GM23338 (cell line): ENCODE measurements around the gene SCGB1D2. TPM values are rescaled to one million over a fixed set of nuclear protein-coding genes. Genes with fewer than 3 reads are reported as not detected.

Source experiments
- ATAC-seq: fragments of 200-7000 bp; cut with Tn5 transposase; 3 replicates; pipeline ENCODE4 v1.9.1; 2020
- DNase-seq: peaks from one replicate; pipeline ENCODE4 v3.0.0-alpha.2; 2015; ENCODE audit warnings: low spot score
- H2AFZ ChIP-seq: fragments of 200-600 bp; sonication (generic); 2 replicates; pipeline ENCODE4 v1.8.0; 2016; ENCODE audit warnings: antibody characterized with exemption, mild to moderate bottlenecking, moderate library complexity
- H3F3A ChIP-seq: fragments of 200-600 bp; sonication (generic); replicated peaks from 2 replicates; pipeline ENCODE4 v1.8.0; 2017; ENCODE audit warnings: antibody characterized with exemption, mixed run types, low read depth
- H3K27ac ChIP-seq: fragments of 200-600 bp; sonication (generic); 2 replicates; pipeline ENCODE4 v1.6.1; 2016; ENCODE audit warnings: low read depth
- H3K27me3 ChIP-seq: fragments of 200-600 bp; sonication (generic); 2 replicates; pipeline ENCODE4 v1.8.0; 2016; ENCODE audit warnings: mild to moderate bottlenecking, mixed run types, moderate library complexity; ENCODE audit not compliant: insufficient read depth
- H3K36me3 ChIP-seq: fragments of 200-600 bp; sonication (generic); 2 replicates; pipeline ENCODE4 v1.8.0; 2016; ENCODE audit warnings: mild to moderate bottlenecking; ENCODE audit not compliant: insufficient read depth
- H3K4me1 ChIP-seq: fragments of 200-600 bp; sonication (generic); 2 replicates; pipeline ENCODE4 v1.8.0; 2016; ENCODE audit warnings: mild to moderate bottlenecking, moderate library complexity; ENCODE audit not compliant: insufficient read depth
- H3K4me2 ChIP-seq: fragments of 200-600 bp; sonication (generic); 2 replicates; pipeline ENCODE4 v1.7.1; 2017; ENCODE audit warnings: mixed run types
- H3K4me3 ChIP-seq: fragments of 200-600 bp; sonication (generic); 2 replicates; pipeline ENCODE4 v1.6.1; 2016; ENCODE audit warnings: mixed run types
- H3K79me2 ChIP-seq: fragments of 200-600 bp; sonication (generic); replicated peaks from 2 replicates; pipeline ENCODE4 v1.8.0; 2017; ENCODE audit warnings: mild to moderate bottlenecking; ENCODE audit not compliant: insufficient read depth
- H3K9me2 ChIP-seq: fragments of 200-600 bp; sonication (generic); 2 replicates; pipeline ENCODE4 v1.8.0; 2017; ENCODE audit not compliant: insufficient read depth
- H4K20me1 ChIP-seq: fragments of 200-600 bp; sonication (generic); replicated peaks from 2 replicates; pipeline ENCODE4 v1.8.0; 2017; ENCODE audit warnings: mild to moderate bottlenecking; ENCODE audit not compliant: insufficient read depth
- H3K27ac Mint-ChIP-seq: 2 replicates; pipeline ENCODE4 v1.8.0; 2020; ENCODE audit warnings: inconsistent platforms, mild to moderate bottlenecking, moderate library complexity, mixed read lengths
- H3K27me3 Mint-ChIP-seq: 3 replicates; pipeline ENCODE4 v1.8.0; 2022; ENCODE audit warnings: low read depth, mild to moderate bottlenecking, moderate library complexity, mixed read lengths, inconsistent platforms; ENCODE audit not compliant: insufficient read depth, poor library complexity
- H3K36me3 Mint-ChIP-seq: 3 replicates; pipeline ENCODE4 v1.8.0; 2021; ENCODE audit warnings: low read depth, mild to moderate bottlenecking, inconsistent platforms, moderate library complexity, mixed read lengths
- H3K4me1 Mint-ChIP-seq: 3 replicates; pipeline ENCODE4 v1.8.0; 2020; ENCODE audit warnings: mild to moderate bottlenecking, inconsistent platforms, mixed read lengths
- H3K4me3 Mint-ChIP-seq: 3 replicates; pipeline ENCODE4 v1.8.0; 2021; ENCODE audit warnings: moderate library complexity, mild to moderate bottlenecking, inconsistent platforms, mixed read lengths
- H3K9me3 Mint-ChIP-seq: 3 replicates; pipeline ENCODE4 v1.8.0; 2020; ENCODE audit warnings: moderate library complexity, mild to moderate bottlenecking, inconsistent platforms, mixed read lengths
- CREB1 ChIP-seq: fragments of 250-450 bp; sonication (Bioruptor Pico); IDR thresholded peaks from 2 replicates; pipeline ENCODE4 v1.5.0; 2020; ENCODE audit warnings: low read depth, mild to moderate bottlenecking, moderate library complexity
- CTCF ChIP-seq, 2 experiments: fragments of 200-600 bp in 1 of 2; sonication (generic) in 1 of 2; conservative IDR thresholded peaks; 2 replicates each; pipeline versions ENCODE4 v1.5.1 to v1.6.1; 2016 to 2017; ENCODE audit warnings: antibody characterized with exemption in 2 of 2, low read depth in 2 of 2, mild to moderate bottlenecking in 2 of 2, moderate library complexity in 1 of 2
- ETS1 ChIP-seq: IDR thresholded peaks from 2 replicates; pipeline ENCODE4 v1.6.1; 2016; ENCODE audit warnings: antibody characterized with exemption
- EZH2 ChIP-seq: fragments of 200-600 bp; sonication (generic); IDR thresholded peaks from one replicate; pipeline ENCODE4 v1.8.0; 2017; ENCODE audit warnings: antibody characterized with exemption, mild to moderate bottlenecking, low read depth; ENCODE audit not compliant: unreplicated experiment
- EZH2phosphoT487 ChIP-seq: fragments of 200-600 bp; sonication (generic); IDR thresholded peaks from one replicate; pipeline ENCODE4 v1.8.1; 2018; ENCODE audit warnings: antibody characterized with exemption; ENCODE audit not compliant: unreplicated experiment
- JUNB ChIP-seq: IDR thresholded peaks from one replicate; pipeline ENCODE4 v1.6.1; 2016; ENCODE audit warnings: antibody characterized with exemption; ENCODE audit not compliant: unreplicated experiment
- NANOG ChIP-seq: IDR thresholded peaks from 2 replicates; pipeline ENCODE4 v1.6.1; 2016; ENCODE audit warnings: antibody characterized with exemption, borderline replicate concordance
- POLR2AphosphoS5 ChIP-seq: IDR thresholded peaks from 2 replicates; pipeline ENCODE4 v1.6.1; 2016; ENCODE audit warnings: antibody characterized with exemption, low read depth
- REST ChIP-seq: IDR thresholded peaks from one replicate; pipeline ENCODE4 v1.6.1; 2018; ENCODE audit warnings: antibody characterized with exemption; ENCODE audit not compliant: unreplicated experiment
- STAT1 ChIP-seq: IDR thresholded peaks from one replicate; pipeline ENCODE4 v1.6.1; 2016; ENCODE audit warnings: antibody characterized with exemption; ENCODE audit not compliant: unreplicated experiment
- ZNF114 ChIP-seq: fragments of 250-450 bp; sonication (Bioruptor Pico); IDR thresholded peaks from 2 replicates; pipeline ENCODE4 v1.5.0; 2020; ENCODE audit warnings: mild to moderate bottlenecking, moderate library complexity
- ZNF331 ChIP-seq: fragments of 250-450 bp; sonication (Bioruptor Pico); IDR thresholded peaks from 2 replicates; pipeline ENCODE4 v1.5.0; 2020; ENCODE audit warnings: low read depth, mild to moderate bottlenecking, moderate library complexity
- polyA plus RNA-seq: library from polyadenylated mRNA; unstranded; fragments of >200 nt; fragmentation: Nextera tagmentation; extraction: Ambion mirVana; gene quantifications from 2 replicates; pipeline ENCODE4 v1.2.1, GENCODE V29; 2016
- total RNA-seq: library from RNA; depleted of rRNA; stranded (reverse); fragments of >200 nt; shearing (Covaris generic); gene quantifications from 2 replicates; pipeline ENCODE4 v1.2.3, GENCODE V29; 2014

The SCGB1D2 gene
- total and polyA plus RNA-seq, 2 experiments from 2014 or later: not detected

DNA sequence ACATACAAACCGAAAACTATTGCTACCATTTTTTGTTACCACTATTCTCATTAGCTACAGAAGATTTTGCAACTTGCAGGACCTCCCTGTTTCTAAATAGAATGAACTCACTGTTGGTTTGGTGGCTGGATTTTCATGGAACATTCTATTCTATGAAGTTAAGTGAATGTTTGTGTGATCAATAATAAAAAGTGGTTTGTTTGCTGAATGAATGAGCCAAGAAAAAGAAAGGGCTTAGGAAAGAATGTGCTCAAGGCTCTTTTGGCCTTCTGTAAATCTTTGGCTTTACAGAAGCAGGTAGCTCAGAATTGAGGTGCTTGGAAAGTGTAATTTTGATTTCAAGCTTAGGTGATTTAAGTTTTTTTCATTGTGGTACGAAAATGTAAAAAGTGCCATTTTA lies 5.9 kb upstream of the SCGB1D2 start (continued):
- TF ChIP-seq REST (no peak), ZNF331 (CRISPR knock-in tag) (no peak), EZH2 (no peak), CREB1 (CRISPR knock-in tag) (no peak), ZNF114 (CRISPR knock-in tag) (no peak)

- Histone ChIP-seq H3K9me2 (no peaks in the 10 kb centered on the region), H3K4me2 (no peak overlapping the region), H3K27ac (no peak overlapping the region), H3K36me3 (no peaks in the 10 kb centered on the region), H4K20me1 (no peaks in the 10 kb centered on the region), H2AFZ (no peak overlapping the region), H3K79me2 (no peaks in the 10 kb centered on the region), H3K27me3 (no peaks in the 10 kb centered on the region), H3K4me3 (no peak overlapping the region), H3K4me1 (no peaks in the 10 kb centered on the region), H3F3A (no peaks in the 10 kb centered on the region)
- ATAC-seq (no peak), DNase-seq (no peak)
- TF ChIP-seq STAT1 (no peak), JUNB (no peak), POLR2AphosphoS5 (no peak)
- no peak overlapping the region for H3K27ac Mint-ChIP-seq
- H3K27me3 Mint-ChIP-seq: peaks cover 2% of the 10 kb centered on the region
- H3K4me1 Mint-ChIP-seq: no peaks in the 10 kb centered on the region; the same call in 2 of the 3 replicates
- no peak overlapping the region for H3K4me3 Mint-ChIP-seq
- H3K36me3 Mint-ChIP-seq: no peaks in the 10 kb centered on the region
- peaks cover 3% of the 10 kb centered on the region; the same call in 1 of the 3 replicates for H3K9me3 Mint-ChIP-seq
These were observed 4.5 kb upstream of the SCGB1D2 start for GRCh38 chr11:62237499-62237898.

GRCh38 chr11:62238151-62238550 lies 3.9 kb upstream of the SCGB1D2 start:
- Mint-ChIP-seq H3K9me3 (0 out of 3 replicates have a peak, but pooled peaks cover under 1% of the 10 kb centered on the region), H3K27ac (no peak overlapping the region), H3K36me3 (no peaks in the 10 kb centered on the region), H3K27me3 (peaks cover 4% of the 10 kb centered on the region), H3K4me3 (no peak overlapping the region), H3K4me1 (no peaks in the 10 kb centered on the region; the same call in 2 of the 3 replicates)
- Histone ChIP-seq H3F3A (no peaks in the 10 kb centered on the region), H3K9me2 (no peaks in the 10 kb centered on the region), H3K4me3 (no peak overlapping the region), H2AFZ (no peak overlapping the region), H3K36me3 (no peaks in the 10 kb centered on the region), H3K4me2 (no peak overlapping the region), H3K27ac (no peak overlapping the region), H3K4me1 (no peaks in the 10 kb centered on the region), H3K27me3 (no peaks in the 10 kb centered on the region), H3K79me2 (no peaks in the 10 kb centered on the region), H4K20me1 (no peaks in the 10 kb centered on the region)
- ATAC-seq (no peak), DNase-seq (no peak)
- TF ChIP-seq EZH2 (no peak), ETS1 (no peak), CREB1 (CRISPR knock-in tag) (no peak), NANOG (no peak), CTCF (conservative IDR thresholded peaks at IDR 0.05; ENCODE audit: low read depth in 2 of 2) (no peak), ZNF331 (CRISPR knock-in tag) (no peak), REST (no peak), ZNF114 (CRISPR knock-in tag) (no peak), EZH2phosphoT487 (no peak)
